HG03439 (cell line): ENCODE data around the gene SPAG6.
"Not testable (repeated sequence)": the region's sequence is repeated elsewhere in the genome, so short reads cannot be mapped to it uniquely, and the experiment has no call there.

Source experiments
- ATAC-seq: cut with Tn5 transposase; IDR thresholded peaks from one replicate; pipeline ENCODE4 v1.9.1; 2021; ENCODE audit warnings: mild to moderate bottlenecking, moderate library complexity; ENCODE audit not compliant: unreplicated experiment

The SPAG6 gene

GRCh38 chr10:22341190-22341925, 3.9 kb upstream of the SPAG6 start:
- ATAC-seq = peak; percentile 13

DNA sequence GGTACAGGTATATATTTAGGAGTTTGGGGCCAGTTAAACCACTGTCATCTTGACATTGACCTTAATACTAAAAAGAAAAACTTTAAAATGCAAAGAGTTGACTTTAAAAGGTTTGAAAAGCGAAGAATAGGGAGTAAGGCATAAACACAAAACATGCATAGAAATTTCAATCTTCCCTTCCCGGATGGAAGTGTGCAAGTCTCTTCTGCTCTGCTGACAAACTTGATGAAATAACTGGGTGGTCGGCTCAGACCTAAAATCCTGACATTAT, 3.4 kb upstream of the SPAG6 start:
- ATAC-seq = no peak

DNA sequence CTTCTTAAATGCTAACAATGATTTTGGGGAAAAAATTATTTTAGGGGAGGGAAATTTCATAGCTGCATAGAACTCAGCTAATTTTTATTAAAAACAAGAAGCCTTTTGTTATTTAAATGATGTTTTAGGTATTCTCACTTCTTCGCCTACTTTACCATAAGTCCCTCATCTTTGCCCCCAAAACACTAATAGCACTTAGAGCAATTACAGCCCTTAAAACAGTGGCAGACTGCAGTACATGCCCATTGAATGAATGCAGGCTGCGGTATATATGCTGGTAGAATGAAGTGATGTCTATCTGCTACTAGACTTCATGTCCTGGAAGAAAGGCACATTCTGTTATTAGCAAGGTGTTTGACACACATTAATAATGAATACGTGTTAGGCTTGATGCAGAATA, 2.9 kb upstream of the SPAG6 start:
- no peak for ATAC-seq

- ATAC-seq = no peak
These were observed 1.6 kb upstream of the SPAG6 start for GRCh38 chr10:22343731-22344130.

- ATAC-seq = no peak
These were observed 1.0 kb upstream of the SPAG6 start for GRCh38 chr10:22344249-22344648.

GRCh38 chr10:22344781-22345300, 455 bp upstream of the SPAG6 start:
- no peak for ATAC-seq

- ATAC-seq = no peak
These were observed 883 bp downstream of the SPAG6 start for GRCh38 chr10:22346096-22346661.

GRCh38 chr10:22349755-22350154, 4.5 kb downstream of the SPAG6 start:
- ATAC-seq = no peak

DNA sequence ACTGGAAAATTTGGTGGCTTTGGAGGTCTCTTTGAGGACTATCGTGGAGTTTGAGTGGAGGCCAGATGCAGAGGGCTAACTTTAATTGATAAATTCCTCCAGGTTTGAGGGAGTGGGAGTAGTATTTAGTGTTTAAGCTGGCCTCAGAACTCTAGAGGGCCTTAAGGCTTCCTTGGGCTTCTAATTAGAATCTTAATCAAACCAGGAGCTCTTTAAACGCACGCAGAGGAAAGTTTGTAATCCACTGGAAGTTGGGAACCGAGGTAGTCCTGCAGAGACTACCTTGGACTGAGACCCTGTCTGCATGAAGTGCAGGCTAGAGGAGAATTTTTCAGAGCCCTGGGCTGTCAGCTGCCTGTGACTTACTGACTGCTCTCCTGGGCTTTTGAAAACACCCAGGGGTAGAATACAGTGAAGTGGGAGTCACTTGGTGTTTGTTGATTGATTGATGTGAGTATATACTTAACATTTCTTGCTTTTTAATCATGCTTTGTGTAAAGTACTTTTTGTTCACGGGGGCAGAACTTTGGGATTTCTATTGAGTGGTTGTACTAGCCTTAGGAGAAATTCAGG, 5.9 kb downstream of the SPAG6 start:
- ATAC-seq = no peak

DNA sequence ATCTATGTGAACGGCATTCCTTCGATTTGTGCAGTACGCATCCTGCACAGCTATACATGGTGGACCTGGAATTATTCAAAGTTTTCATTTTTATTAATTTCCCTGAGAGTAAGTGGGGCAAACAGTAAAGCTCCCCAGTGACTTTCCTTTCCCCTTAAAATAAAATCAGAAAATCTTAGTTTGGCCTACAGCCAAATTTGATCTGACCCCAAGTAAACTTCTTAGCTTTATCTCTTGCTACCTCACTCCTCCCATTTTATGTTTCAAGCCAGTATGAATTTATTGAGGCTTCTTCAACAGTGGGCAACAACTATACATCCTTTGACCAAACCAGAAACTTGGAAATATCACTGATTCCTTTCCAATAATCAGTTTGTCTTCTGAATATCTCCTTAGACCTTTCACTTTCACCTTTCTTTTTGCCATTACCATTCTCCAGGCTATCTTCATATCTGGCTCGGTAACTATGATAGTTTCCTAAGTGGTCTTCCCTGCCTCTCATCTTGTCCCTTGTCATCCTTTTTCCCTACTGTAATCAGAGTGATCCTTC, 11.1 kb downstream of the SPAG6 start:
- no peak for ATAC-seq

- not testable (repeated sequence) for ATAC-seq
These were observed 12.5 kb downstream of the SPAG6 start for GRCh38 chr10:22357770-22358169.

DNA sequence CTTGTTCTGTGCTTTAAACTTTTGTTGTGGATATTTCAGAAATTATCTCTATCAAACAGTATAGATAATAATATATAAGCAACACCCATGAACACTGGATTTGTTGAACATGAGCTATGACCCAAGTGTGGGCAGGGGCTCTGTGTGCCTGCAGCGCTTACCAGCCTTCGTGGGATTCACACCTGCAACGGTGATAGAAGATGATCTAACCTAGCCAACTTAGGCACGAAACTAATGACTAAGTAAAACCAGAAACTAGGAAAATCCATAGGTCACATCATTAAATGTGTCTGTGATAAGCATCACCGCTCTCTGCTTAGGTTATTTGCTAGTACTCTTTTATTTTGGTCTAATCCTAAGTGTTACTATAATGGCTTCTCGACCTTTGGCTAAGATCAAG, 18.0 kb downstream of the SPAG6 start:
- no peak for ATAC-seq

GRCh38 chr10:22364407-22365140, 19.3 kb downstream of the SPAG6 start:
- no peak for ATAC-seq

GRCh38 chr10:22365233-22365632, 19.9 kb downstream of the SPAG6 start:
- no peak for ATAC-seq

GRCh38 chr10:22365644-22366434, 20.5 kb downstream of the SPAG6 start:
- no peak for ATAC-seq

- no peak for ATAC-seq
These were observed 21.1 kb downstream of the SPAG6 start for GRCh38 chr10:22366435-22366703.

GRCh38 chr10:22366771-22367170, 21.5 kb downstream of the SPAG6 start:
- no peak for ATAC-seq

DNA sequence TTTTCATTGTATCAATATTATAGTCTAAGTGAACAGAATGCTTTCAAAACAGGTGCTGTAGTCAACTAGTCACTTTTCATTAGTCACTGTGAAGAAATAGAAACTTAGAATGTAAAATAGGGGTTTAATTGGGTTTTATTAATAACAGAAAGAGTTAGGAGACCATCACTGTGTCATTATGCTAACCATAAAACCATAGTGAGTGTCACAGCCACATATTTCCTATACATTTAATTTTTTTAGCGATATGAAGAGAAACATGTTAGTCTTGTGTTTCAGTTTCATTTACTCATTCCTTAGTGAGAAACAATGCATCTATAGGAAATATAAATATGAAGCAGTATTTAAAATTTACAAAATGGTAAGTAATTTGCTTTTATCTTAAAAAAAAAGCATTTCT, 22.2 kb downstream of the SPAG6 start:
- no peak for ATAC-seq

DNA sequence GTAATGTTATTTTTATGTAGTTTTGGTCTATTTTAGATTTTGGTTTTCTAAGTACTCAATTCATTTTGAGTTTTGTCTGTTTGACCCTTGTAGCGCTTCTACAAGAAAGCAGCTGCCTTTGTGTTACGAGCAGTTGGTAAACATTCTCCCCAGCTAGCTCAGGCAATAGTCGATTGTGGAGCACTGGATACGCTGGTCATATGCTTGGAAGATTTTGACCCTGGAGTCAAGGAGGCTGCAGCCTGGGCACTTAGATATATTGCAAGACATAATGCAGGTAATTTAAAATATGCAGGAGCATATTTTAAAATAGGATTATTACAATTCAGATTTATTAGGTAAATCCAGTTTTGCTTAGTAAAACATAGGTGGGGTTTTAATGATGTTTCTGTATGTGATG, 23.1 kb downstream of the SPAG6 start:
- ATAC-seq = no peak

GRCh38 chr10:22368981-22369380, 23.7 kb downstream of the SPAG6 start:
- no peak for ATAC-seq

DNA sequence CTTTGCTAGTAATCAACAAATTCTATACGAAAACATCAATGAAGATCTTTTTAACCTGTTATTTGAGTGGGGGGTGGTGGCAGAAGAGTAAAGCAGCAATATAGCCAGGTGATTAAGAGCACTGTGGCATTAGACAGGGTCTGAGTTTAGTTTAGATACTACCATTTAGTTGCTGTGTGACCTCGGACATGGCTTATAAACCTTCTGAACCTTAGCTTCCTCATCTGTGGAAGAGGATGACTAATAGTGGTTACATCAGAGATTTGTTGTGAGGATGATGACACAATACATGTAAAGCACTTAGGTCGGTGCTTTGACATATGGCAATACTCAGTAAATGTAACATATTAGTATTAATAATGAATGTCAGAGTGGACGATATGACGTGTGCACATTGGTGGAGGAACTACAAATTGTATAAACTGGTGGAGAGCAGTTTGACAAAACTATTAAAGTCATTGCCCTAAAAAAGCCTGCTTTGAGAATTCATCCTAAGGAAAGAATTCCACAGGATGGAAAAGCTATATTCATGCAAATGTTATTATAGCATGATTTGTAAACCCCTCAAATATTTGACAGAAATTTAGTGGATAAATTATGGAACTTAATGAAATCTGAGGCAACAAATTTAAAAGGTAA, 24.3 kb downstream of the SPAG6 start:
- no peak for ATAC-seq
